GM19328 (cell line): ENCODE measurements around the gene UQCRC2.
"Not testable (repeated sequence)": the region's sequence is repeated elsewhere in the genome, so short reads cannot be mapped to it uniquely, and the experiment has no call there.

Experiments used
- ATAC-seq: cut with Tn5 transposase; IDR thresholded peaks from one replicate; pipeline ENCODE4 v1.9.1; 2021; ENCODE audit warnings: mild to moderate bottlenecking, moderate library complexity; ENCODE audit not compliant: unreplicated experiment

UQCRC2 gene

GRCh38 chr16:22008215-22009059, 55.3 kb downstream of the UQCRC2 start:
- no peak for ATAC-seq

GRCh38 chr16:22010902-22011301, 57.7 kb downstream of the UQCRC2 start:
- no peak for ATAC-seq

GRCh38 chr16:22012241-22012640, 59.1 kb downstream of the UQCRC2 start:
- no peak for ATAC-seq

DNA sequence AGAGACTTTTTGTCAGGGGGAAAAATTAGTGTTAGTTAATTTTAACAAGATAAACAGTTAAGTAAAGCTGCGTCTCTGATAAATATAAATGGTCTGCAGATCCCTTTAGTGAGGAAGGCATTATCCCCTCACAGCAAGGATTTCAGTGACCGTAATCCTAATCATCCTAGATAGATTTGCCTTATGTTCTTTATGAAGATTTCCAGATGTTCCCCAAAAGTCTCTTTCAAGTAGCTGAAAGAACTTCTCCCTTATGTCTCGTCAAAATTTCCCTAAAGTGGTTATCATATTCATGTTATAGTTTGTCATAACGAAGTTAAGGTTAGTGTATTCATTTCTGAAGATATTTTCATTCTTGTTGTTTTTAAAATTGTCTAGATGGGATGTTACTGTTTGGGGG, 60.3 kb downstream of the UQCRC2 start:
- ATAC-seq, result no peak

- no peak for ATAC-seq
Observed at GRCh38 chr16:22014271-22014873, 61.2 kb downstream of the UQCRC2 start.

- no peak for ATAC-seq
Observed at GRCh38 chr16:22016927-22017326, 63.8 kb downstream of the UQCRC2 start.

DNA sequence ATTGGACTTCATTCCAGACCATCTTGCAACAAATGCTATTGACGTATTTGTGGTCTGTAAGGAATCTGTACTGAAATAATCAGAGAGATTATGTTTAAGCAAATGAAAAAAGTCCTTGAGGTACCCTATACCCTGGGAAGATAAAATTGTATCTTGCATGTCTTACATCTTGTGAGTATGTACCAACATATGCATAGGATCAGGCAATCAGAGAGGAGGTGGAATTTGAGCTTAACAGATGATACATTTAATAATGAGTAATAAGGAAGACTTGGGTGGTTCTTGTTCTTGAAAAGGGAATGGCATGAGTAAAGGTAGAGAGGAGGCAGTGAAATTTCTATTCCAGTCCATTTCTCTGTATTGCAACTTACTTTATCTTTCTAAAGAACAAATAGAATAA, 65.4 kb downstream of the UQCRC2 start:
- no peak for ATAC-seq

DNA sequence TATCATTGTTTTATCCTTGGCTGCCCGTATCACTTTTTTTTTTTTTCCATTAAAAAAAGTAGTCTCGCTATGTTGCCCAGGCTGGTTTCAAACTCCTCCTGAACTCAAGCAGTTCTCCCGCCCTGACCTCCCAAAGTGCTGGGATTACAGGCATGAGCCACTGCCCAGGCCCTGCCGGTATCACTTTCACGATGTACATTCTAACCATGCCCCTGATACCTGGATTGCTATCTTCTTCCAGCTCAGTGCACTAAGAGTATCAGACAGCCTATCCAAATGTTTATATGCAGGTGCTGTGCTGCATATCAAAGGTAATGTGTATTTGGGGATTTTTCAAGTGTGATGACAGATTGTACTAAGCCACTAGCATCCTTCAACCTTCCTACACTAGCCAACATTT, 69.0 kb downstream of the UQCRC2 start:
- no peak for ATAC-seq

DNA sequence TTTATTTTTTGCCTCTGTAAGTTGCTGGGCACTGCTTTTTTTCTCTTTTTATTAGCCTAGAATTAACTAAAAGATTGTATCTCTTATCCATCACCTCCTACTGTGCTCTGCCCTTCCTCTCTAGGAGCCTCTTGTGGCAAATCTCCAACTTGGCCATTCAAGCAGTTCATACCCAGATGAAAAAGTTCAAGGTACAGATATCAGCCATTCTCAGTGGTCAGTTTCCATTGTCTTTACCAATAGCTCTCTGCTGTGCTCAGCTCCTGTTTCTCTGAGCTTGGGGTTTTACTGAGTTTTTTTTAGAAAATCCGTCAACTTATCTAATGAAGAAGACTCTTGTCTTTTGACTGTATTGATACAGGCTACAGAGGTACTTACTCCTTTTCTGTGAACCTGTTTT, 70.3 kb downstream of the UQCRC2 start:
- no peak for ATAC-seq

DNA sequence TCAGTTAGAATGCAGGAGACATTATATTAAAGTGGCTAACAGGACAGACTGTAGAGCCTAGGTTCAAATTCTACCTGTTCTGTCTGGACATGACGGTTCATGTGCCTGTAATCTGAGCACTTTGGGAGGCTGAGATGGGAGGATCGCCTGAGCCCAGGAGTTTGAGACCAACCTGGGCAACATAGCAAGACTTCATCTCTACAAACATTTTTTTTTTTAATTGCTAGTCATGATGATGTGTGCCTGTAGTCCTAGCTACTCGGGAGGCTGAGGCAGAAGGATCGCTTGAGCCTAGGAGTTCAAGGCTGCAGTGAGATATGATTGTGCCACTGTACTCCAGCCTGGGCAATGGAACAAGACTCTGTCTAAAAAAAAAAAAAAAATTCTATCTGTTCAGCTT, 71.6 kb downstream of the UQCRC2 start:
- ATAC-seq, result not testable (repeated sequence)

GRCh38 chr16:22027633-22028032, 74.5 kb downstream of the UQCRC2 start:
- no peak for ATAC-seq

- no peak for ATAC-seq
Observed at GRCh38 chr16:22029632-22030031, 76.5 kb downstream of the UQCRC2 start.

DNA sequence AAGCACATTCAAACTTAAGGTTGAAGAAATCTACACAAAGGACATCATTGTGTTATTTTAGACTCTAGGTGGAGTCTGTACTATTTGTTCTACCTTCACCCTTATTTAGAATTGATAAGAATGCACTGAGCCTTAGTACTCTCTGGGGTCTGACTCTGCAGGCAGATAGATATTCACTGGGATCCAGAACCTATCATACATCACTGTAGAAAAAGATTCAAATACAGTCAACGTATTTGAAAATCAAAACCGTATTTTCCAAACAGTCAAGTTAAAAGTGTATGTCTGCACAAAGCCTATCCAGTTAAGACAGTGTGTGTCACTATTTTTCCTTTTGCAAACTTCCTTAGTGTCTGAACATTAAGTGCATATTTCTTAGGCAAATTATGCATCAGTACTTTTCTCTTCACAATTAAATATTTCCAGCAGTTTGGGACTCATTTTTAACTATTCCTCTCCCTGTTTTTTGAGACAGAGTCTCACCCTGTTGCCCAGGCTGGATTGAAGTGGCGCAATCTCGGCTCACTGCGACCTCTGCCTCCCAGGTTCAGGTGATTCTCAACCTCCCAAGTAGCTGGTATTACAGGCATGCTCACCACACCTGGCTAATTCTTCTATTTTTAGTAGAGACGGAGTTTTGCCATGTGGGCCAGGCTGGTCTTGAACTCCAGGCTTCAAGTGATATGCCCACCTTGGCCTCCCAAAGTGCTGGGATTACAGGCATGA, 77.1 kb downstream of the UQCRC2 start:
- ATAC-seq, result no peak

GRCh38 chr16:22031483-22032083, 78.4 kb downstream of the UQCRC2 start:
- no peak for ATAC-seq
